Measurements from ENCODE around the gene SGCA. TPM values are rescaled to one million over a fixed set of nuclear protein-coding genes. Genes with fewer than 3 reads are reported as not detected.

SGCA gene
- total and polyA plus RNA-seq, 2 of the 13 experiments (the other 11 are each of a cell fraction or from before 2014, with no cell fraction given), result not detected

- no peak for TF ChIP-seq ZBTB10 (CRISPR knock-in tag; IDR thresholded peaks at IDR 0.05; ENCODE audit: borderline replicate concordance)
- TF ChIP-seq, protein P1, sequence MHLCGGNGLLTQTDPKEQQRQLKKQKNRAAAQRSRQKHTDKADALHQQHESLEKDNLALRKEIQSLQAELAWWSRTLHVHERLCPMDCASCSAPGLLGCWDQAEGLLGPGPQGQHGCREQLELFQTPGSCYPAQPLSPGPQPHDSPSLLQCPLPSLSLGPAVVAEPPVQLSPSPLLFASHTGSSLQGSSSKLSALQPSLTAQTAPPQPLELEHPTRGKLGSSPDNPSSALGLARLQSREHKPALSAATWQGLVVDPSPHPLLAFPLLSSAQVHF (CRISPR knock-in tag; IDR thresholded peaks at IDR 0.05), result no peak
- TF ChIP-seq HNF1A (IDR thresholded peaks at IDR 0.05; ENCODE audit: low read depth), result no peak
- TF ChIP-seq HNF1A (CRISPR knock-in tag; IDR thresholded peaks at IDR 0.05; ENCODE audit: borderline replicate concordance), result peak; percentile 39; the same call in 1 of the 2 replicates
- no peak for TF ChIP-seq ZBTB46 (CRISPR knock-in tag; IDR thresholded peaks at IDR 0.05; ENCODE audit: borderline replicate concordance)
- peak; percentile 36; the same call in 1 of the 2 replicates for TF ChIP-seq THAP9 (CRISPR knock-in tag; IDR thresholded peaks at IDR 0.05; ENCODE audit: borderline replicate concordance)
- no peak for TF ChIP-seq NRL (CRISPR knock-in tag; IDR thresholded peaks at IDR 0.05; ENCODE audit: borderline replicate concordance)
- 0 out of 2 replicates have a peak, but pooled peaks have one; percentile 8 for TF ChIP-seq ZFX (CRISPR knock-in tag; IDR thresholded peaks at IDR 0.05; ENCODE audit: low read depth)
- TF ChIP-seq FOXO1 (CRISPR knock-in tag; IDR thresholded peaks at IDR 0.05), result no peak
- TF ChIP-seq, protein P2, sequence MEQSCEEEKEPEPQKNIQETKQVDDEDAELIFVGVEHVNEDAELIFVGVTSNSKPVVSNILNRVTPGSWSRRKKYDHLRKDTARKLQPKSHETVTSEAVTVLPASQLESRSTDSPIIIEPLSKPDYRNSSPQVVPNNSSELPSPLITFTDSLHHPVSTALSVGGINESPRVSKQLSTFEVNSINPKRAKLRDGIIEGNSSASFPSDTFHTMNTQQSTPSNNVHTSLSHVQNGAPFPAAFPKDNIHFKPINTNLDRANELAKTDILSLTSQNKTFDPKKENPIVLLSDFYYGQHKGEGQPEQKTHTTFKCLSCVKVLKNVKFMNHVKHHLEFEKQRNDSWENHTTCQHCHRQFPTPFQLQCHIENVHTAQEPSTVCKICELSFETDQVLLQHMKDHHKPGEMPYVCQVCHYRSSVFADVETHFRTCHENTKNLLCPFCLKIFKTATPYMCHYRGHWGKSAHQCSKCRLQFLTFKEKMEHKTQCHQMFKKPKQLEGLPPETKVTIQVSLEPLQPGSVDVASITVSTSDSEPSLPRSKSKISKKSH (CRISPR knock-in tag; IDR thresholded peaks at IDR 0.05; ENCODE audit: borderline replicate concordance), result no peak
Measured at GRCh38 chr17:50176559-50177357, 11.0 kb downstream of the SGCA start (continued).
